ENCODE data around the gene STK39.

Gene STK39

GRCh38 chr2:167961536-167962048 is 285.8 kb downstream of the STK39 start:
- DNase-seq (ENCODE audit: low read depth in 2 of 2): no peak

GRCh38 chr2:167960089-167960747 is 287.2 kb downstream of the STK39 start:
- no peak for DNase-seq (ENCODE audit: low read depth in 2 of 2)

GRCh38 chr2:167957662-167958061 is 289.7 kb downstream of the STK39 start:
- no peak for DNase-seq (ENCODE audit: low read depth in 2 of 2)

GRCh38 chr2:167955264-167955906 is 292.0 kb downstream of the STK39 start:
- DNase-seq (ENCODE audit: low read depth in 2 of 2): no peak

- no peak for DNase-seq (ENCODE audit: low read depth in 2 of 2)
Measured at GRCh38 chr2:167954495-167954894, 292.9 kb downstream of the STK39 start.

GRCh38 chr2:167953776-167954175 is 293.6 kb downstream of the STK39 start:
- DNase-seq (ENCODE audit: low read depth in 2 of 2): no peak

- DNase-seq (ENCODE audit: low read depth in 2 of 2): no peak
Measured at GRCh38 chr2:167950571-167950970, 296.8 kb downstream of the STK39 start.

- DNase-seq (ENCODE audit: low read depth in 2 of 2): no peak
Measured at GRCh38 chr2:167946441-167946841, 301.0 kb downstream of the STK39 start.

GRCh38 chr2:167945660-167946368 is 301.6 kb downstream of the STK39 start:
- DNase-seq (ENCODE audit: low read depth in 2 of 2): no peak

- no peak for DNase-seq (ENCODE audit: low read depth in 2 of 2)
Measured at GRCh38 chr2:167944825-167945659, 302.4 kb downstream of the STK39 start.

GRCh38 chr2:167943897-167944296 is 303.5 kb downstream of the STK39 start:
- peak; percentile 3 to 5 for DNase-seq (ENCODE audit: low read depth in 2 of 2)

- DNase-seq (ENCODE audit: low read depth in 2 of 2): no peak
Measured at GRCh38 chr2:167943368-167943767, 304.0 kb downstream of the STK39 start.

- DNase-seq (ENCODE audit: low read depth in 2 of 2): no peak
Measured at GRCh38 chr2:167942366-167943081, 304.9 kb downstream of the STK39 start.

- DNase-seq (ENCODE audit: low read depth in 2 of 2): no peak
Measured at GRCh38 chr2:167941604-167942003, 305.8 kb downstream of the STK39 start.

- no peak for DNase-seq (ENCODE audit: low read depth in 2 of 2)
Measured at GRCh38 chr2:167940734-167941507, 306.5 kb downstream of the STK39 start.

GRCh38 chr2:167940346-167940725 is 307.1 kb downstream of the STK39 start:
- DNase-seq (ENCODE audit: low read depth in 2 of 2): no peak

GRCh38 chr2:167939514-167940345 is 307.7 kb downstream of the STK39 start:
- no peak for DNase-seq (ENCODE audit: low read depth in 2 of 2)

GRCh38 chr2:167937403-167937802 is 310.0 kb downstream of the STK39 start:
- no peak for DNase-seq (ENCODE audit: low read depth in 2 of 2)

- DNase-seq (ENCODE audit: low read depth in 2 of 2): no peak
Measured at GRCh38 chr2:167935803-167936110, 311.6 kb downstream of the STK39 start.
